ENCODE measurements around the gene GTPBP3.

GTPBP3 gene

GRCh38 chr19:17390665-17391370 is 53.5 kb downstream of the GTPBP3 start:
- DNase-seq: peak; percentile 90

- no peak for DNase-seq
Measured at GRCh38 chr19:17391371-17392151, 54.2 kb downstream of the GTPBP3 start.
